Omental fat pad (tissue), 4 donors: ENCODE measurements around the gene MOSMO. TPM values are rescaled to one million over a fixed set of nuclear protein-coding genes. Genes with fewer than 3 reads are reported as not detected.
"Not testable (repeated sequence)": the region's sequence is repeated elsewhere in the genome, so short reads cannot be mapped to it uniquely, and the experiment has no call there.

Experiments used
- ATAC-seq: fragments of 150-250 bp; one replicate; pipeline ENCODE4 v1.9.1; 2016; ENCODE audit warnings: mild to moderate bottlenecking, moderate library complexity; ENCODE audit not compliant: low FRiP score
- DNase-seq: peaks from one replicate; pipeline ENCODE4 v3.0.0-alpha.2; 2019; ENCODE audit warnings: low spot score
- total RNA-seq, 4 donors: library from RNA; depleted of rRNA; stranded (reverse); fragments of >200 nt; gene quantifications; one replicate each; pipeline ENCODE4 v1.1.0, GENCODE V29; 2016
- TF ChIP-seq, protein P1 (sequence below), 3 donors: fragments of 450-650 bp; IDR thresholded peaks; one replicate each; pipeline ENCODE4 v1.5.1; 2016 to 2017; ENCODE audit warnings: antibody characterized with exemption in 3 of 3, mild to moderate bottlenecking in 3 of 3, moderate library complexity in 2 of 3

MOSMO gene
- total RNA-seq, 4 donors from 2014 or later: 18.7 to 35.2 (median 25.8) TPM

DNA sequence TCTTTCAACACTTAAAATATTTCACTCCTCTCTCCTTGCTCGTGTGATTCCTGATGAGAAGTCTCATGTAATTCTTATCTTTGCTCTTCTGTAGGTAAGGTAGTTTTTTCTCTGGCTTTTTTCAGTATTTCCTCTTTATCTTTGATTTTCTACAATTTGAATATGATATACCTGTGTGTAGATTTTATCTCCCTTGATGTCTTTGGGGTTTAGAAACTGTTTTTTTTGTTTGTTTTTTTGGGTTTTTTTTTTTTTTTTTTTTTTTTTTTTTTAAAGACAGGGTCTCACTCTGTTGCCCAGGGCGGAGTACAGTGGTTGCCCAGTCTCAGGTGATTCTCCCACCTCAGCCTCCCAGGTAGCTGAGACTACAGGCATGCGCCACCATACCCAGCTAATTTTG is 26.6 kb downstream of the MOSMO start:
- TF ChIP-seq, protein P1, sequence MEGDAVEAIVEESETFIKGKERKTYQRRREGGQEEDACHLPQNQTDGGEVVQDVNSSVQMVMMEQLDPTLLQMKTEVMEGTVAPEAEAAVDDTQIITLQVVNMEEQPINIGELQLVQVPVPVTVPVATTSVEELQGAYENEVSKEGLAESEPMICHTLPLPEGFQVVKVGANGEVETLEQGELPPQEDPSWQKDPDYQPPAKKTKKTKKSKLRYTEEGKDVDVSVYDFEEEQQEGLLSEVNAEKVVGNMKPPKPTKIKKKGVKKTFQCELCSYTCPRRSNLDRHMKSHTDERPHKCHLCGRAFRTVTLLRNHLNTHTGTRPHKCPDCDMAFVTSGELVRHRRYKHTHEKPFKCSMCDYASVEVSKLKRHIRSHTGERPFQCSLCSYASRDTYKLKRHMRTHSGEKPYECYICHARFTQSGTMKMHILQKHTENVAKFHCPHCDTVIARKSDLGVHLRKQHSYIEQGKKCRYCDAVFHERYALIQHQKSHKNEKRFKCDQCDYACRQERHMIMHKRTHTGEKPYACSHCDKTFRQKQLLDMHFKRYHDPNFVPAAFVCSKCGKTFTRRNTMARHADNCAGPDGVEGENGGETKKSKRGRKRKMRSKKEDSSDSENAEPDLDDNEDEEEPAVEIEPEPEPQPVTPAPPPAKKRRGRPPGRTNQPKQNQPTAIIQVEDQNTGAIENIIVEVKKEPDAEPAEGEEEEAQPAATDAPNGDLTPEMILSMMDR (IDR thresholded peaks at IDR 0.05): no peak
- no peak for DNase-seq
- no peak for ATAC-seq

DNA sequence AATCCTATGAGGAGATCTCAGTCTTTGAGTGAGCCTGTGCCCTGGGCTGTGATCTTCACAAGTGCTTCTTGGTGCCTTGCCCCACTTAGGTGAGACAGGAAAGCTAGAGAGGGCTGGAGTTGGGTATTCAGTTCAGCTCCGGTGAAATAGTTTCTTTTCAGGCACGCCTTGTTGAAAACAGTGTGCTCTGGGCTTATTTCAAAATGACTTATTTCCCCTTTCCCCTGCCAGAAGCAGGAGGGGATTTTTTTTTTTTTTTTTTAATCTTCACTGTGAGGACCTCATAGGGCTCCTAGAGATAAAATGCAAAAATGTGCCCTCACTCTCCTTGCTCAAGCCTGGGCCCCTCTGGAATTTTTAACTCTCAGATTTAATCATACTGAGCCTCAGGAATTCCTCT is 27.2 kb downstream of the MOSMO start:
- ATAC-seq (no peak), DNase-seq (no peak)
- TF ChIP-seq, protein P1 (IDR thresholded peaks at IDR 0.05): no peak

GRCh38 chr16:22043882-22044281 is 36.0 kb downstream of the MOSMO start:
- not testable (repeated sequence) for DNase-seq, ATAC-seq

- DNase-seq, ATAC-seq: not testable (repeated sequence)
Measured at GRCh38 chr16:22045888-22046287, 38.0 kb downstream of the MOSMO start.

DNA sequence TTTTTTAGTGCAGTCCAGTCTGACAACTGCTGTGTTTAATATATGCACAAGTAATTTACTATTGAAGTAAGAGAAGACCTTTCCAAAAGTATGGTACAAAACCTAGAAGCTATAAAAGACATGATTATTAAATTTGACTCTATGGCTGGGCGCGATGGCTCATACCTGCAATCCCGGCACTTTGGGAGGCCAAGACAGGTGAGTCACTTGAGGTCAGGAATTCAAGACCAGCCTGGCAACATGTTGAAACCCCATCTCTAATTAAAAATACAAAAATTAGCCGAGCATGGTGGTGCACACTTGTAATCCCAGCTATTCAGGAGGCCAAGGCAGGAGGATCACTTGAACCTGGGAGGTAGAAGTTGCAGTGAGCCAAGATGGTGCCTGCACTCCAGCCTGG is 43.1 kb downstream of the MOSMO start:
- TF ChIP-seq, protein P1 (IDR thresholded peaks at IDR 0.05): no peak
- DNase-seq: no peak
- no peak for ATAC-seq

DNA sequence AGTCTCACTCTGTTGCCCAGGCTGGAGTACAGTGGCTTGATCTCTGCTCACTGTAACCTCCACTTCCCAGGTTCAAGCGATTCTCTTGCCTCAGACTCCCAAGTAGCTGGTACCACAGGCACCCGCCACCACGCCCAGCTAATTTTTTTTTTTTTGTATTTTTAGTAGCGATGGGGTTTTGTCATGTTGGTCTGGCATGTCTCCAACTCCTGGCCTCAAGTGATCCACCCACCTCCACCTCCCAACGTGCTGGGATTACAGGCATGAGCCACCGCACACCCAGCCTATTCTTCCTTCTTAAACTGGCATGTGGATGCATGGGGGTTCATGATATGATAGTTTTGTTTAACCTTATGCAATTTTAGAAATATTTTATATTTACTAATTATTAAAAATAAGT is 45.1 kb downstream of the MOSMO start:
- TF ChIP-seq, protein P1 (IDR thresholded peaks at IDR 0.05): no peak
- ATAC-seq: no peak
- no peak for DNase-seq

DNA sequence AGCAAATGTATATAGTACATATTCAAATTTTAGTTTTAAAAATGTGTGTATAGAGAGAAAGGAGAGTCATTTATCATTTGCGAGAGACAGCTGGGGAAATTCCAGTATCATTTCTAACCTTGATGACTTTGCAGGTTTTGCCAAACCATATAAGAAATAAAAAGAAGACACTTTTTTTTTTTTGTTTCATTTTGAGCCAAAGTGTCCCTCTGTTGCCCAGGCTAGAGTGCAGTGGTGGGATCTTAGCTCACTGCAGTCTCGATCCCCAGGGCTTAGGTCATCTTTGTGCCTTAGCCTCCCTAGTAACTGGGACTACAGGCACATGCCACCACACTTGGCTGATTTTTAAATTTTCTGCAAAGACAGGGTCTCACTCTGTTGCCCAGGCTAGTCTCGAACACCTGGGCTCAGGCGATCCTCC is 46.0 kb downstream of the MOSMO start:
- ATAC-seq: no peak
- TF ChIP-seq, protein P1 (IDR thresholded peaks at IDR 0.05): no peak

GRCh38 chr16:22054847-22055590 is 47.1 kb downstream of the MOSMO start:
- TF ChIP-seq, protein P1 (IDR thresholded peaks at IDR 0.05): no peak
- no peak for ATAC-seq
- no peak for DNase-seq

More for the DNA sequence above, 46.0 kb downstream of the MOSMO start:
- no peak for DNase-seq
